Central memory CD8-positive, alpha-beta T cell (primary cell): Measurements from ENCODE around the gene RPS6KA2.

Experiments
- ATAC-seq: fragments of 150-1000 bp; cut with Tn5 transposase; replicated peaks from 2 replicates; pipeline ENCODE4 v1.10.0; 2022; ENCODE audit warnings: mild to moderate bottlenecking, moderate FRiP score, moderate number of reproducible peaks; ENCODE audit not compliant: poor library complexity, severe bottlenecking; ENCODE audit errors: extremely low read depth
- DNase-seq, 2 donors: peaks; one replicate each; pipeline ENCODE4 v3.0.0; 2021; ENCODE audit warnings: low spot score in 2 of 2
- H3K27ac Mint-ChIP-seq: one replicate; pipeline ENCODE4 v1.8.0; 2022; ENCODE audit warnings: low read depth, mild to moderate bottlenecking, moderate library complexity, mixed read lengths
- H3K27me3 Mint-ChIP-seq: one replicate; pipeline ENCODE4 v1.8.0; 2022; ENCODE audit warnings: mixed read lengths
- H3K36me3 Mint-ChIP-seq: one replicate; pipeline ENCODE4 v1.8.0; 2022; ENCODE audit warnings: mild to moderate bottlenecking, moderate library complexity, mixed read lengths; ENCODE audit not compliant: insufficient read depth
- H3K4me1 Mint-ChIP-seq: one replicate; pipeline ENCODE4 v1.8.0; 2022; ENCODE audit warnings: mixed read lengths
- H3K4me3 Mint-ChIP-seq: one replicate; pipeline ENCODE4 v1.8.0; 2022; ENCODE audit warnings: mild to moderate bottlenecking, moderate library complexity, mixed read lengths
- H3K9me3 Mint-ChIP-seq: one replicate; pipeline ENCODE4 v1.8.0; 2022; ENCODE audit warnings: mixed read lengths

Gene RPS6KA2

DNA sequence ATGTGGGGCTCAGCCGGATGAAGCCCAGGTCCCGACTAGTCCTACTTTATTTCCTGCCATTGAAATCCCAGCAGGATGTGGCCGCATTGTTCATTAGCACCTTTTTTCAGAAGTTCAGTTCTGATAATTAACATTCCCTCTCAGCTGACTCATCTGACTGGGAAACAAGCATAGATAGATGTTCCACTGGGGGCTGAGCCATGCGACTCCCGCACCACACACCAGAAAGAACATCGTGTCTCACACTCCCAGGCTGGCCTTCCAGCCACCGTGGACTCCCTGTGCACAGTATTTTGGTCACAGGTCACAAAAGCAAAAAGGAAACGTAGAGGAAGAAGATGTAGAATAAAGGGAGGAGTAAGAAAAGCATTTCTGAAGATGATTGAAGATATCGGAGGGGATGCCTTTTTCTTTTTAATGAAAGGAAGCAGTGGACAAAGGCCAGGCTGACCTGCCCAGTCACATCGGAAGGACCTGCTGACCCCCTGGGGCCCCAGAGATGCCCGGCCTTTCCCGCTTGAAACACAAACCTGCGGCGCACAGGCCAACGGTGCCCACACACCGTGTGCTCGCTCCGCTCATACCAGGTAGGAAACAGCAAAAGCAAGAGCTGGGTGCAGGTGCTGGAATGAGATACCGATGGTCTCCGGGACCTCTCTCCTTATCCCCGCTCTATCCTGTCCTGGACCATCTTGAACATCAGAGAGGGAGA is 11.8 kb downstream of the RPS6KA2 start:
- Mint-ChIP-seq H3K4me3 (no peak overlapping the region), H3K9me3 (no peaks in the 10 kb centered on the region), H3K36me3 (peaks cover 2% of the 10 kb centered on the region), H3K27ac (no peak overlapping the region), H3K4me1 (no peaks in the 10 kb centered on the region), H3K27me3 (peaks cover 15% of the 10 kb centered on the region)
- DNase-seq (no peak), ATAC-seq (no peak)

DNA sequence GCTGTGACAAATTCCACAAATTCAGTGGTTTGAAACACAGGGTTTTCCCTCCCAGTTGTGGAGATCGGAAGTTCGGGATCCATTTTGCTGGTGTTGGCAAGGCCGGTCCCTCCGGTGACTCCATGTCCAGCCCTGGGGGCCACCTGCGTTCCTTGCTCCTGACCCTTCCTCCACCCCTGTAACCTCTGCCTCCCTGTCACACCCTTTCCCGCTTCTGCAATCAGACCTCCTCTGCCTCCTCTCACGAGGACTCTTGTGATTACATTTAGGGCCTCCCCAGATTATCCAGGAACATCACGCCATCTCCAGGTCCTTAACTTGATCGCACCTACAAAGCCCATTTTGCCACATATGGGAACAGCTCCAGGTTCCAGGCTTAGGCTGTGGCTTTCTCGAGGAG is 12.5 kb downstream of the RPS6KA2 start:
- no peak for ATAC-seq
- H3K9me3 Mint-ChIP-seq = no peaks in the 10 kb centered on the region
- peaks cover 11% of the 10 kb centered on the region for H3K27me3 Mint-ChIP-seq
- DNase-seq = no peak
- no peak overlapping the region for H3K4me3 Mint-ChIP-seq
- no peaks in the 10 kb centered on the region for H3K4me1 Mint-ChIP-seq
- H3K36me3 Mint-ChIP-seq = peaks cover 2% of the 10 kb centered on the region
- no peak overlapping the region for H3K27ac Mint-ChIP-seq

DNA sequence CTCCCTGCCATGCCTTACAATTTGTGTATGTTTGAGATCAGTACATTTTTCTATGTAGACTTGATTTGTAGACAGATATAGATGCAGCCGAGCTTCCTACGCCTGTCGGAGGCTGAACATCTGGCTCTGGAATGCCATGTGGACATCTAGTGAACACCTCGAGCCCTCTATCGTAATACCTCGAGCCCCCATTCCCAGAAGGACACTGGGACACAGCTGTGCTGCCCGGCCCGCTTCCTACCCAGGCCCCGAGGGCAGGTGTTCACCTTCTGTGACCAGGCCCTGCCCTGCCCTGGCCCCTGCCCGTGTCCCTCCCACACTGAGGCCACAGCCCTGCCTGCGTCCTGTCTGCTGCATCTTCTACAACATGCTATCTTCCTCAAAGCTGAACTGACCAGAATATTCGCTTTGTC is 12.9 kb downstream of the RPS6KA2 start:
- Mint-ChIP-seq H3K4me3 (no peak overlapping the region), H3K27ac (peak overlapping the region; percentile 50)

DNA sequence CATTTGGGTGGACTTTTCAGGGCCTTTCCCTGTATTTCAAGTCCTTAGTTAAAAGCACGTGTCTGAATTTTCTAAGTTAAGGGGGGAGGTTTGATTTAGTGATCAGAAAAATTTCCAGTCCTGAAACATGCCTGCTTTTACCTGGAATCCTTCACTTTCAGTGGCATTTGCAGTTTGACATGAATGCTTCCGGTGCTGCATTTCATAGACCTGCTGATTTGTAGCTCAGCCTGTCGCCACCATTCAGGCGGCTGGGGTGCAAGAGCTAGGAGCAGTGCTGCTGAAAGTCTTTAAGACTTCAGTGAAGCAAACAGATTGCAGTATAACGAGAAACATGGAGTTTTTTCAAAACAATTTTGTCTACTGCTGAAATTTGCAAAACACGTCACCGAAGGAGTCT is 14.0 kb downstream of the RPS6KA2 start:
- Mint-ChIP-seq H3K9me3 (no peaks in the 10 kb centered on the region), H3K4me3 (no peak overlapping the region), H3K27ac (no peak overlapping the region), H3K27me3 (peaks cover 2% of the 10 kb centered on the region), H3K4me1 (no peaks in the 10 kb centered on the region), H3K36me3 (peaks cover 2% of the 10 kb centered on the region)
- no peak for ATAC-seq
- no peak for DNase-seq

More for the DNA sequence above, 12.9 kb downstream of the RPS6KA2 start:
- Mint-ChIP-seq H3K36me3 (peaks cover 2% of the 10 kb centered on the region), H3K27me3 (peaks cover 11% of the 10 kb centered on the region), H3K4me1 (no peaks in the 10 kb centered on the region), H3K9me3 (no peaks in the 10 kb centered on the region)
- ATAC-seq (no peak), DNase-seq (no peak)

DNA sequence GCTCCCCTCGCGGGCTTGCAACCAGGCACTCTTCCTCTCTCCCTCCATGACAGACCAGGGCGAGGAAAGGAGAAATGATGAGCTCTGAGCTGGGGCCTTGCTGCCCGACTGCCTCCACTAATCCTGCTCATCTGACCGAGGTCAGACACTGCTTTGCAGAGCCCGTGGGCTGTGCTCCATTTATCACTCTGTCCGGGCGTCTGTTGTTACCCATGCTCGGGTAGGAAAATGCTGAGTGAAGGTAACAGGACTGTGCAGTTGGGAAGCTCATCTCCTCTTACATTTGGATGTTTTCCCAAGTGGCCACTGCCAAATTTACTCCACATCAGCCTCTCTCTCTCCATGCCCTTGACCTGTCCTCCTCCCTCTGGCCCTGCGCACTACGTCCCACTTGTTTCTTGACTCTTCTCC is 14.6 kb downstream of the RPS6KA2 start:
- ATAC-seq (no peak), DNase-seq (no peak)
- Mint-ChIP-seq H3K9me3 (no peaks in the 10 kb centered on the region), H3K27me3 (no peaks in the 10 kb centered on the region), H3K4me1 (no peaks in the 10 kb centered on the region), H3K27ac (no peak overlapping the region), H3K4me3 (no peak overlapping the region), H3K36me3 (peaks cover 2% of the 10 kb centered on the region)

DNA sequence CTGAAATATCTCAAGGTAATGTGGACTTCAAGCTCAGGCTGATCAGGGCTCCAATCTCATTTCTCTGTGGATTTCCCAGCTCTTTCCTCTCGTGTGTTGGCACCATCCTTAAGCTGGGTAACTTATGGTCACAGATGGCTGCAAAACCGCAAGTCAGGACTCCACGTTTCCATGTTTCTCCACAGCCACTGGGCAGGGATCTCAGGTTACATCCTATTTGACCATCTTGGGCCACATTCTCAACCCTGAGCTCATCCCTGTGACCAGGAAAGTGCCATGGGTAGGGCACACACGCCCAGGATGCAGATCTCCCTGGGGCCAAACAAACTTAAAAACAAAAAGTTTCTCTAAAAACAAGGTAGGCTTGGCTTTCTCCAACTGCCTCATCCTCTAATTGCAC is 15.4 kb downstream of the RPS6KA2 start:
- Mint-ChIP-seq H3K36me3 (peaks cover 2% of the 10 kb centered on the region), H3K4me3 (no peak overlapping the region), H3K4me1 (no peaks in the 10 kb centered on the region), H3K27ac (no peak overlapping the region), H3K27me3 (no peaks in the 10 kb centered on the region), H3K9me3 (no peaks in the 10 kb centered on the region)
- ATAC-seq = no peak
- no peak for DNase-seq

DNA sequence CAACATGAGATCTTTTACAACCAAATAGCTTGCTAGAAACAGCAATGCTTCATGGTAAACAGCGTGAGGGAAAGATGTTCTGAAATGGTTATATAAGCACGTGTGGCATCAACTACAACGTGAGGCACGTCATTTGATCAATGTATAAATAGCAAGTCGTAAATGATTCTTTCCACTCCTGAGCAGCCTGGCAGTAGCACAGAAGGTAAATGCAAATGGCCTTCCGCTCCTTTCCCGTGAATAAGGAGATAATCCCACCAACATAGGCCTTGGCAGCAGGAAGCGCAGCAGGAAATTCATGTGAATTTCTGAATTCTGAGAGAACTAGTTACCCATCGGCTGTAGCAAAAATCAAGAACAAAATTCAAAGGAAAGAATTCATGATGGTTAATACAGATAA is 17.0 kb downstream of the RPS6KA2 start:
- DNase-seq (no peak), ATAC-seq (no peak)
- H3K27me3 Mint-ChIP-seq = peaks cover 6% of the 10 kb centered on the region
- H3K27ac Mint-ChIP-seq = no peak overlapping the region
- H3K4me3 Mint-ChIP-seq = no peak overlapping the region
- H3K36me3 Mint-ChIP-seq = peaks cover 2% of the 10 kb centered on the region
- H3K9me3 Mint-ChIP-seq = no peaks in the 10 kb centered on the region
- no peaks in the 10 kb centered on the region for H3K4me1 Mint-ChIP-seq

DNA sequence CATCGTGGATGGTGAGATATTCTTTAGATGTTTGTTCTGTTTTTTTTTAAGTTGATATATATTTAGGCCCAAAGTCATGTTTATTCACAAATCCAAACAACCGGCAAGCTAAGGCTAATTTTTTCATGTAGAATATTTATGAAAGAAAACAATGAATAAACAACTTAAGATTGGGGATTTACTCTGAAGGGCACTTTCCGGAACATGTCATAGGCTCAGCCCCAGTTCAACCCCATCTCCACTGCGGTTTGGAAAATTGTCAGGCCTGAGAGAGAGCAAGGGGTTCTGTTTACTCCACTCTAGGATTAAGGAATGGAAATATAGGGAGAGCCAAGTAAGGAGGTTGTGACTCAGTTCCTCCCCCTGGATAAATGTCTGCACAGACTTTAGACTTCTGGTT is 18.3 kb downstream of the RPS6KA2 start:
- no peak overlapping the region for H3K4me3 Mint-ChIP-seq
- no peak for DNase-seq
- ATAC-seq = no peak
- H3K9me3 Mint-ChIP-seq = no peaks in the 10 kb centered on the region
- H3K4me1 Mint-ChIP-seq = no peaks in the 10 kb centered on the region
- no peak overlapping the region for H3K27ac Mint-ChIP-seq
- peaks cover 12% of the 10 kb centered on the region for H3K27me3 Mint-ChIP-seq
- H3K36me3 Mint-ChIP-seq = no peaks in the 10 kb centered on the region

DNA sequence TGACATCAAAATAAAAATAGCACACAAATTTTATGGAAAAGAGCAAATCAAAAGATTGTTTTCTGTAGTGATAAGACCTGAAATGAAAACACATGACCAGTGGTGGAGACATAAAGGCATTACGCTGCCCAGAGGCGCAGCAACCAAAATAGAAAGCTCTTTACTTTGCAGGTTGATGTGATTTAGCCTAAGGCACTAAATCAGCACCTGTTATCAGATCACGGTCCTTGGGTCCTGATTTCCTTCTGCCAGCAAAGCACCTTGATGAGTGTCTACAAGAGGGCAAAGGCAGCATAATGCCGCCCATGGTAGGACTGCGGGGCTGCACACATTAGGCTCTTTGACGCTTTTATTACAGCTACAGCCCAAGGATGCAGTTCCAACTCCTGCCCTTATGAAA is 21.3 kb downstream of the RPS6KA2 start:
- peaks cover 3% of the 10 kb centered on the region for H3K4me1 Mint-ChIP-seq
- no peak for ATAC-seq
- no peaks in the 10 kb centered on the region for H3K9me3 Mint-ChIP-seq

DNA sequence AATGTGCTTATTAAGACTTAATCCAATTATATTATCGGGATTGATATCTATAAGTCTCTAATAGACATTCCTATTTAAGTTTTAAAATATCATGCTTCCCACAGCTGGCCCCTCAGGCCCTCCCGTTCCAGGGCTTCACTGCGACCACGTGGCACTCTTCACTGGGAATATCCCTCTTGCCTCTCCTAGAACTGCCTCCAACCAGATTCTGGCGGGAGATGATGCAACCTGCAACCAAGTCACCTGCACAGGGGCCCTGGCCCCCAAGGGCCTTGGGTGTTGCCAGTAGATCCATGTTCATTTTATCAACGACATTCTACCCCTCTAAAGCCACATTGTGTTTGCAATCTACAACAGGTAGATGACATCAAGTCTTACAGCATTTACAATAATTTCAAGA is 22.1 kb downstream of the RPS6KA2 start:
- Mint-ChIP-seq H3K9me3 (no peaks in the 10 kb centered on the region), H3K4me1 (peaks cover 4% of the 10 kb centered on the region)
- DNase-seq = no peak

More for the DNA sequence above, 21.3 kb downstream of the RPS6KA2 start:
- no peak for DNase-seq
- Mint-ChIP-seq H3K27me3 (peaks cover 32% of the 10 kb centered on the region), H3K36me3 (peaks cover under 1% of the 10 kb centered on the region), H3K27ac (no peak overlapping the region), H3K4me3 (no peak overlapping the region)

DNA sequence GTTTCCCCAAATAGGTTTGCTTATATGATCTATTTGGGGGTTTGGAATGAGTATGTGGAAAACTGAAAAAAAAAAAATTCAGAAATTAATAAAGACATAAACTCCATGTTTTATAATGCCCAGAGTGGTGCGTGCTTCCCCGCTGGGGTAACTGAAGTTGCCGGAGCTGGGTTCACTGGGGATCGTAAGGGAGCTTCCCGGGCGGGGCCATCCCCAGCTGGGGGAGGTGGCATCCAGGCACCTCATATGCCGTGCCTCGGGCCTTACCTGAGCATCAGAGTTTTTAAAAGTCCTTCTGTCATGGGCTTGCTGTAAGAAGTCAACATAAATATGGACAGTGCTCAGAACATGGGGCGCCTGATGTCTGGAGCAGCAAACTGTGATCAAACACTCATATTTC is 22.7 kb downstream of the RPS6KA2 start:
- ATAC-seq (no peak), DNase-seq (no peak)
- no peak overlapping the region for H3K4me3 Mint-ChIP-seq
- H3K9me3 Mint-ChIP-seq = no peaks in the 10 kb centered on the region
- H3K27ac Mint-ChIP-seq = no peak overlapping the region
- H3K36me3 Mint-ChIP-seq = peaks cover 1% of the 10 kb centered on the region
- H3K4me1 Mint-ChIP-seq = peaks cover 4% of the 10 kb centered on the region
- H3K27me3 Mint-ChIP-seq = peaks cover 32% of the 10 kb centered on the region

More for the DNA sequence above, 22.1 kb downstream of the RPS6KA2 start:
- H3K27ac Mint-ChIP-seq = no peak overlapping the region
- H3K4me3 Mint-ChIP-seq = no peak overlapping the region
- H3K27me3 Mint-ChIP-seq = peaks cover 32% of the 10 kb centered on the region
- H3K36me3 Mint-ChIP-seq = peaks cover 1% of the 10 kb centered on the region
- ATAC-seq = no peak

DNA sequence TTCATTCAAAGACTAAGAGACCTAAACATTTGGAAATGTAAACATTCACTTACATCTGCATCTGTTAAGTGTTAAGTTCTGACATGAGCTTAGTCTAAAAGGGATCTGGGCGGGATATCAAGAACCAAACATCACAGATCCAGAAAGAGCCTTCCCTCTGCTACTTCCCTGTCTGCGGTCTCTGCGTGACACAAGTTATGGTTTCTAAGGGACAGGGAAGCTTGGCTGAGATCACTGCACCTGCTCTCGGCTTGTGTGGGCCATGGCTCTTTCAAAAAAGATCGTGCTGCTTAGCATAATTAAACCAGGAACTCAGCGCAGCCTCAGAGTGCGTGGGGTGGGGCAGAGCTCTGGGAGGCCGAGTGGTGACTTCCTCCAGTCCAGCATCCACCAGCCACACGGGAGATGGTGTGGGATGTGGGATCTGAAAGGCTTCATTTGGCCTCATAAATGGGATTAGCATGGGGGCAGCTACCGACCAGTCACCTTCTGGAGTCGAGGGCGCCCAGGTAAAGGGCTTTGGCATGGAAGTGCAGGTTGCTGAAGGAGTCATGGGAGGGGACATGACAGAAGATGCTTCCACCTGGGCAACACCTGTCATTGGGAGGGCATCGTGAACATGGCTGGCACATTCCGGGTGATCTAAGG is 23.9 kb downstream of the RPS6KA2 start:
- ATAC-seq = no peak
- H3K27me3 Mint-ChIP-seq = peaks cover 32% of the 10 kb centered on the region
- no peak overlapping the region for H3K27ac Mint-ChIP-seq
- peaks cover 1% of the 10 kb centered on the region for H3K36me3 Mint-ChIP-seq
- no peak overlapping the region for H3K4me3 Mint-ChIP-seq
- DNase-seq = no peak
- H3K4me1 Mint-ChIP-seq = peaks cover 4% of the 10 kb centered on the region
- H3K9me3 Mint-ChIP-seq = no peaks in the 10 kb centered on the region

DNA sequence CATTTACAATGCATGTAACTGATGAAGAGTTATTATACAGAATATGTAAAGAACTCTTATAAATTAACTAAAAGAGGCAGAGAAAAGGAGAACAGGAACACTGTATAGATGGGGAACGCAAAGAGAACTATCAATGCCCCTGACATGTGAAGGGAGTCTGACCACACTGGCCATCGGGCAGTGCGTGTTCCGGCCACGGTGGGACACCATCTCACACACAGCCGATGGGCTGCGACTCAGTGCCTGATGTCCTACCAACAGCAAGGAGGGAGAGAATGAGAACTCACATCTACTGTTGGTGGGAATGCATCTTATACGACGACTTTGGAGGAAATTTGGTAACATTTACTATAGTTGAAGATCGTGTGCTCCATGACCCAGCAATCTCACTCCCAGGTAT is 25.1 kb downstream of the RPS6KA2 start:
- Mint-ChIP-seq H3K9me3 (no peaks in the 10 kb centered on the region), H3K4me3 (no peak overlapping the region), H3K27me3 (peaks cover 39% of the 10 kb centered on the region), H3K4me1 (peaks cover 4% of the 10 kb centered on the region), H3K27ac (no peak overlapping the region), H3K36me3 (peaks cover 1% of the 10 kb centered on the region)
- DNase-seq (no peak), ATAC-seq (no peak)
